ENCODE measurements around the gene OR10J4. TPM values are rescaled to one million over a fixed set of nuclear protein-coding genes. Genes with fewer than 3 reads are reported as not detected.
A peak's percentile ranks its signal among the peaks of the same experiment; 100 is the strongest.

Gene OR10J4
- total RNA-seq, 6 donors from 2014 or later = not detected

GRCh38 chr1:159429074-159429861 is 2.7 kb upstream of the OR10J4 start:
- no peak overlapping the region for H3K27ac ChIP-seq
- WGBS, 2 donors = 81 to 88% methylated on average over 4 of the region's 4 CpGs
- ATAC-seq (ENCODE audit: low FRiP score in 2 of 2) = peak in 1 of 2 donors; percentile 51

DNA sequence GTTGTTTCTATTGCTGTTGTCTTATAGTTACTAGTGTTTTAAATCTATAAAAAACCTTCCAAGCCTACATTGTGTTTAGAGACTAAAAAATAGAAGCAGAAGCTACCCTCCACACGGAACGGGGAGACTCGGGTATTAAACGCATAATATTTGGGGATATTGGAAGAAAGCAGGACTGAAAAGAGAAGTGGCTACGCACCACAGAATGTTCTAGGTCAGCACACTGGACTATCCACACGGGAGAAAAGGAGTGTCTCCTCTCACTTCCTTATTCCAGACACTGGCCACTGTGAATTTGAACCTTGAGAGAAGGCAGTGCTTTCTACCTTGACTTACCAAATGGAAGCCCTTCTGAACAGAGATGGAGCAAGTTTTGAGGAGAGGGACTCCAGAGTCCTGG is 1.0 kb upstream of the OR10J4 start:
- Histone ChIP-seq H3K27me3 (no peaks in the 10 kb centered on the region), H3K4me3 (no peak overlapping the region), H3K4me1 (no peaks in the 10 kb centered on the region), H3K9me3 (no peaks in the 10 kb centered on the region), H3K27ac (no peak overlapping the region), H3K36me3 (no peaks in the 10 kb centered on the region)
- 75 to 82% methylated on average over 6 of the region's 6 CpGs for WGBS, 2 donors
- peak in 1 of 2 donors; percentile 64 for ATAC-seq (ENCODE audit: low FRiP score in 2 of 2)
- TF ChIP-seq CTCF (IDR thresholded peaks at IDR 0.05) (no peak), POLR2AphosphoS5 (IDR thresholded peaks at IDR 0.05) (no peak), POLR2A (IDR thresholded peaks at IDR 0.05) (no peak), EP300 (IDR thresholded peaks at IDR 0.05) (no peak)
- no peak for DNase-seq

More at GRCh38 chr1:159429074-159429861, 2.7 kb upstream of the OR10J4 start:
- no peaks in the 10 kb centered on the region for H3K4me1 ChIP-seq
- H3K27me3 ChIP-seq = no peaks in the 10 kb centered on the region
- no peak for TF ChIP-seq POLR2A (IDR thresholded peaks at IDR 0.05)
- TF ChIP-seq POLR2AphosphoS5 (IDR thresholded peaks at IDR 0.05) = no peak
- TF ChIP-seq EP300 (IDR thresholded peaks at IDR 0.05) = no peak
- TF ChIP-seq CTCF (IDR thresholded peaks at IDR 0.05) = no peak
- H3K4me3 ChIP-seq = no peak overlapping the region
- no peak for DNase-seq
- H3K36me3 ChIP-seq = no peaks in the 10 kb centered on the region
- H3K9me3 ChIP-seq = no peaks in the 10 kb centered on the region

DNA sequence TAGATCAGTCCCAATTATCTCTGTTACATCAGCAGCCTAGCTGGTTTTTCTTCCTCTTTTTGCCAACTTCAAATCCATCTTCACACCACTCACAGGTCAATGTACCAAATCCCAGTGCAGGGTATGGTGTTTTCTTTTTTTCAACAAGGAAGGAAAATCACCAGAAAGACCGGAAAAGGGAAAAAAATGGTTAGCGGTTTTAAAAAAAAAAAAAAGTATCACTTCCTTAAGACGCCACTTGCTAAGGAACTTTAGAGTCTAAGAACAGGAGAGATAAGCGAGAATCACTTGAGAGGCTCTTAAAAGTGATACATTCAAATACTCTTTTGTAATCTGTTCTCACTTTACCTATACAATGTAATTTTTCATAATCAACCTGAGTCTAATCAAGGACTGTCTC is 4.5 kb downstream of the OR10J4 start:
- Histone ChIP-seq H3K36me3 (no peaks in the 10 kb centered on the region), H3K9me3 (no peaks in the 10 kb centered on the region), H3K27me3 (no peaks in the 10 kb centered on the region), H3K27ac (no peak overlapping the region), H3K4me1 (no peaks in the 10 kb centered on the region), H3K4me3 (no peak overlapping the region)
- WGBS, 2 donors = 38 to 55% methylated on average over 4 of the region's 4 CpGs
- DNase-seq (no peak), ATAC-seq (ENCODE audit: low FRiP score in 2 of 2) (no peak)
- TF ChIP-seq POLR2A (IDR thresholded peaks at IDR 0.05) (no peak), EP300 (IDR thresholded peaks at IDR 0.05) (no peak), CTCF (IDR thresholded peaks at IDR 0.05) (no peak), POLR2AphosphoS5 (IDR thresholded peaks at IDR 0.05) (no peak)

GRCh38 chr1:159439422-159439821 is 7.4 kb downstream of the OR10J4 start, which contains the start of gene OR10J1:
Gene OR10J1, plus strand, starts transcription at chr1:159439722. Its CDS starts 70 bp downstream, at chr1:159439792.
- ATAC-seq (ENCODE audit: low FRiP score in 2 of 2) (no peak), DNase-seq (no peak)
- H3K4me3 ChIP-seq = no peak within 1 kb of the TSS
- H3K36me3 ChIP-seq = no peaks in the 10 kb centered on the region
- H3K27ac ChIP-seq = no peak within 1 kb of the TSS
- H3K4me1 ChIP-seq = no peaks in the 10 kb centered on the region
- no peaks in the 10 kb centered on the region for H3K9me3 ChIP-seq
- TF ChIP-seq EP300 (IDR thresholded peaks at IDR 0.05) (no peak), POLR2A (IDR thresholded peaks at IDR 0.05) (no peak), POLR2AphosphoS5 (IDR thresholded peaks at IDR 0.05) (no peak), CTCF (IDR thresholded peaks at IDR 0.05) (no peak)
- H3K27me3 ChIP-seq = no peaks in the 10 kb centered on the region

DNA sequence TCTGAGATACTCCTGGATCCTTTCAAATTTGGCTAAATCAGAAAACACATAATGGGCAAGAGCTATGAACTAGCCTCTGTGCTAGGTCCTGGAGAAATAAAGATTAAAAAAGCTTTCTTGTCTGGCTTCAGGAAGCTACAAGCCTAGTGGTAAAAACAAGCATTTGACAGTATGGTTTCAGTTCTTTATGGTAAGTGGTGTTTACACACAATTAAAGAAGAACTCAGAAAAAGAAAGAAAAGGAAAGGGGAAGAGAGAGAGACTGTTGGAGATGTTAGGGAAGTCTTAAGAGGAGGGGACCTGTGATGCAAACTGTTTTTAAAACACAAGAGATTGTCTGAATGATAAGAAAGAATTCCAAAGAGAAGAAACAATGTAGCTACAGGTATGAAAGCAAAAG is 9.4 kb downstream of the OR10J4 start:
- Histone ChIP-seq H3K4me3 (no peak overlapping the region), H3K27ac (no peak overlapping the region), H3K9me3 (no peaks in the 10 kb centered on the region), H3K36me3 (no peaks in the 10 kb centered on the region), H3K4me1 (no peaks in the 10 kb centered on the region), H3K27me3 (no peaks in the 10 kb centered on the region)
- ATAC-seq (ENCODE audit: low FRiP score in 2 of 2) = no peak
- no peak for DNase-seq
- no peak for TF ChIP-seq POLR2AphosphoS5 (IDR thresholded peaks at IDR 0.05)
- TF ChIP-seq EP300 (IDR thresholded peaks at IDR 0.05) = no peak
- no peak for TF ChIP-seq CTCF (IDR thresholded peaks at IDR 0.05)
- TF ChIP-seq POLR2A (IDR thresholded peaks at IDR 0.05) = no peak
